Spleen (tissue), 11 donors: ENCODE results near the gene RFPL3. TPM values are rescaled to one million over a fixed set of nuclear protein-coding genes. Genes with fewer than 3 reads are reported as not detected.

Source experiments
- DNase-seq: peaks from one replicate; pipeline ENCODE4 v3.0.0-alpha.2; 2020
- H3K27ac ChIP-seq, 8 donors: fragments of 200-600 bp; sonication (generic) in 7 of 8; 1 replicate in 4 of 8; 2 replicates in 4 of 8; pipeline versions ENCODE4 v1.5.0 to v1.8.0; 2016 to 2021; ENCODE audit warnings: inconsistent platforms in 4 of 8, mild to moderate bottlenecking in 4 of 8, moderate library complexity in 1 of 8
- H3K27me3 ChIP-seq, 7 donors: fragments of 200-600 bp; sonication (generic) in 6 of 7; replicated peaks in 1 of 7; 1 replicate in 4 of 7; 2 replicates in 3 of 7; pipeline versions ENCODE4 v1.5.0 to v1.8.0; 2016 to 2021; ENCODE audit warnings: inconsistent platforms in 3 of 7, mild to moderate bottlenecking in 1 of 7
- H3K36me3 ChIP-seq, 6 donors: fragments of 200-600 bp; sonication (generic) in 5 of 6; 1 replicate in 4 of 6; 2 replicates in 2 of 6; pipeline versions ENCODE4 v1.5.0 to v1.8.0; 2016 to 2021; ENCODE audit warnings: inconsistent platforms in 2 of 6
- H3K4me1 ChIP-seq, 6 donors: fragments of 200-600 bp; sonication (generic) in 5 of 6; 1 replicate in 3 of 6; 2 replicates in 3 of 6; pipeline versions ENCODE4 v1.5.0 to v1.8.0; 2016 to 2021; ENCODE audit warnings: inconsistent platforms in 3 of 6
- H3K4me3 ChIP-seq, 8 donors: fragments of 200-600 bp; sonication (generic) in 7 of 8; 1 replicate in 4 of 8; 2 replicates in 4 of 8; pipeline versions ENCODE4 v1.5.0 to v1.8.0; 2016 to 2021; ENCODE audit warnings: inconsistent platforms in 4 of 8, mild to moderate bottlenecking in 4 of 8, moderate library complexity in 2 of 8
- H3K9me3 ChIP-seq, 8 donors: fragments of 200-600 bp; sonication (generic) in 7 of 8; 1 replicate in 4 of 8; 2 replicates in 4 of 8; pipeline versions ENCODE4 v1.5.0 to v1.8.0; 2016 to 2021; ENCODE audit warnings: inconsistent platforms in 4 of 8
- CTCF ChIP-seq, 11 experiments: fragments of 200-600 bp in 7 of 11; fragments of 450-650 bp in 4 of 11; sonication (generic) in 4 of 11; IDR thresholded peaks in 8 of 11; conservative IDR thresholded peaks in 3 of 11; 1 replicate in 7 of 11; 2 replicates in 4 of 11; pipeline versions ENCODE4 v1.4.0 to v1.8.0; 2016 to 2021; ENCODE audit warnings: antibody characterized with exemption in 11 of 11, inconsistent platforms in 4 of 11, mild to moderate bottlenecking in 1 of 11
- POLR2A ChIP-seq, 3 donors: fragments of 450-650 bp; IDR thresholded peaks; one replicate each; pipeline ENCODE4 v1.5.1; 2017; ENCODE audit warnings: antibody characterized with exemption in 3 of 3, mild to moderate bottlenecking in 1 of 3
- POLR2AphosphoS5 ChIP-seq, 3 donors: sonication (generic); formaldehyde crosslinking; IDR thresholded peaks; one replicate each; pipeline ENCODE4 v1.5.1; 2017; ENCODE audit warnings: antibody characterized with exemption in 3 of 3
- WGBS, 5 donors: extraction: QIAGEN DNeasy Blood & Tissue Kit in 3 of 5; methylation state at CpG; one replicate each; pipeline versions ENCODE4 v1.1.5 to v1.1.7; 2013 to 2018; 5-methylcytosine and 5-hydroxymethylcytosine counted together
- intact Hi-C: fragments of 100-400 bp; cut with DNase I; formaldehyde crosslinking; loops from one replicate; pipeline ENCODE4 v1.15.0; 2023; ENCODE audit warnings: low total_unique reads
- polyA plus RNA-seq, 3 donors: library from polyadenylated mRNA; stranded (reverse); fragments of 200-250 nt; gene quantifications; one replicate each; pipeline ENCODE4 v1.2.1, GENCODE V29; 2013
- total RNA-seq, 7 donors: library from RNA; depleted of rRNA in 3 of 7; stranded (reverse); fragments of >200 nt in 3 of 7; fragmentation: NEBNext Ultra II Directional in 4 of 7; extraction: Animal tissue kit (Norgen Biotek cat#: 25700) in 4 of 7; gene quantifications; one replicate each; pipeline versions ENCODE4 v1.1.0 to v1.2.1, GENCODE V29; 2016 to 2021
- donor health status: healthy with polysubstance abuse.
- donor health status: DM: no; HTN: no; CAD: no; lungs with moderate emphysema.
- donor health status: DM: no; HTN: no; CAD: no.
- donor health status: Bipolar disorder and iron deficiency.
- donor health status: healthy.
- donor health status: DM: no; HTN: no; CAD: no.
- donor health status: DM: yes; HTN: yes; CAD: no.

Gene RFPL3
- total and polyA plus RNA-seq, 10 donors, result 0.06 TPM; not detected in 9

- Histone ChIP-seq H3K9me3 (no peaks in the 10 kb centered on the region), H3K4me3 (no peak overlapping the region), H3K27ac (no peak overlapping the region), H3K4me1 (no peaks in the 10 kb centered on the region), H3K36me3 (no peaks in the 10 kb centered on the region), H3K27me3 (no peaks in the 10 kb centered on the region)
- 0 to 83% (median 38%) methylated on average over 1 of the region's 1 CpG for WGBS, 5 donors
- DNase-seq, result no peak
- TF ChIP-seq POLR2A (IDR thresholded peaks at IDR 0.05), result no peak
- TF ChIP-seq POLR2AphosphoS5 (IDR thresholded peaks at IDR 0.05), result no peak
- TF ChIP-seq CTCF (IDR thresholded peaks at IDR 0.05 in 8 of 11, conservative IDR thresholded peaks at IDR 0.05 in 3 of 11), result no peak
- intact Hi-C loops, result no loop called here
Measured at GRCh38 chr22:32317524-32317923, 40.1 kb upstream of the RFPL3 start.

GRCh38 chr22:32318361-32318760 lies 39.3 kb upstream of the RFPL3 start:
- TF ChIP-seq POLR2A (IDR thresholded peaks at IDR 0.05) (no peak), POLR2AphosphoS5 (IDR thresholded peaks at IDR 0.05) (no peak), CTCF (IDR thresholded peaks at IDR 0.05 in 8 of 11, conservative IDR thresholded peaks at IDR 0.05 in 3 of 11) (no peak)
- intact Hi-C loops, result no loop called here
- no peak for DNase-seq
- H3K36me3 ChIP-seq, result no peaks in the 10 kb centered on the region
- no peaks in the 10 kb centered on the region for H3K9me3 ChIP-seq
- no peak overlapping the region for H3K4me3 ChIP-seq
- H3K27ac ChIP-seq, result no peak overlapping the region
- H3K4me1 ChIP-seq, result no peaks in the 10 kb centered on the region
- no peaks in the 10 kb centered on the region for H3K27me3 ChIP-seq
- 23 to 45% (median 29%) methylated on average over 1 of the region's 1 CpG for WGBS, 5 donors

GRCh38 chr22:32319861-32320406 lies 37.7 kb upstream of the RFPL3 start:
- Histone ChIP-seq H3K36me3 (no peaks in the 10 kb centered on the region), H3K4me1 (no peaks in the 10 kb centered on the region), H3K27ac (no peak overlapping the region), H3K4me3 (no peak overlapping the region), H3K27me3 (no peaks in the 10 kb centered on the region), H3K9me3 (no peaks in the 10 kb centered on the region)
- DNase-seq, result peak; percentile 20
- intact Hi-C loops, result no loop called here
- TF ChIP-seq POLR2AphosphoS5 (IDR thresholded peaks at IDR 0.05), result no peak
- no peak for TF ChIP-seq CTCF (IDR thresholded peaks at IDR 0.05 in 8 of 11, conservative IDR thresholded peaks at IDR 0.05 in 3 of 11)
- no peak for TF ChIP-seq POLR2A (IDR thresholded peaks at IDR 0.05)
- WGBS, 5 donors, result 76 to 80% (median 77%) methylated on average over 8 of the region's 8 CpGs

- H3K4me1 ChIP-seq, result no peaks in the 10 kb centered on the region
- H3K27me3 ChIP-seq, result no peaks in the 10 kb centered on the region
- no peak overlapping the region for H3K4me3 ChIP-seq
- no peaks in the 10 kb centered on the region for H3K36me3 ChIP-seq
- peak; percentile 22 for DNase-seq
- no peaks in the 10 kb centered on the region for H3K9me3 ChIP-seq
- intact Hi-C loops, result no loop called here
- TF ChIP-seq CTCF (IDR thresholded peaks at IDR 0.05 in 8 of 11, conservative IDR thresholded peaks at IDR 0.05 in 3 of 11) (no peak), POLR2AphosphoS5 (IDR thresholded peaks at IDR 0.05) (no peak), POLR2A (IDR thresholded peaks at IDR 0.05) (no peak)
- H3K27ac ChIP-seq, result no peak overlapping the region
- 78 to 84% (median 82%) methylated on average over 6 of the region's 6 CpGs for WGBS, 5 donors
Measured at GRCh38 chr22:32322986-32323385, 34.7 kb upstream of the RFPL3 start.
